H4 (cell line): ENCODE data around the gene GPR176. TPM values are rescaled to one million over a fixed set of nuclear protein-coding genes. Genes with fewer than 3 reads are reported as not detected.

Experiments used
- DNase-seq: peaks from one replicate; pipeline ENCODE4 v3.0.0-alpha.2; 2015; ENCODE audit warnings: low spot score
- total RNA-seq: library from RNA; depleted of rRNA; stranded (reverse); fragments of >200 nt; shearing (Covaris generic); gene quantifications from 2 replicates; pipeline ENCODE4 v1.2.3, GENCODE V29; 2014; rRNA removed

The GPR176 gene
- 20.4 and 21.5 TPM in 2 replicates for total RNA-seq

DNA sequence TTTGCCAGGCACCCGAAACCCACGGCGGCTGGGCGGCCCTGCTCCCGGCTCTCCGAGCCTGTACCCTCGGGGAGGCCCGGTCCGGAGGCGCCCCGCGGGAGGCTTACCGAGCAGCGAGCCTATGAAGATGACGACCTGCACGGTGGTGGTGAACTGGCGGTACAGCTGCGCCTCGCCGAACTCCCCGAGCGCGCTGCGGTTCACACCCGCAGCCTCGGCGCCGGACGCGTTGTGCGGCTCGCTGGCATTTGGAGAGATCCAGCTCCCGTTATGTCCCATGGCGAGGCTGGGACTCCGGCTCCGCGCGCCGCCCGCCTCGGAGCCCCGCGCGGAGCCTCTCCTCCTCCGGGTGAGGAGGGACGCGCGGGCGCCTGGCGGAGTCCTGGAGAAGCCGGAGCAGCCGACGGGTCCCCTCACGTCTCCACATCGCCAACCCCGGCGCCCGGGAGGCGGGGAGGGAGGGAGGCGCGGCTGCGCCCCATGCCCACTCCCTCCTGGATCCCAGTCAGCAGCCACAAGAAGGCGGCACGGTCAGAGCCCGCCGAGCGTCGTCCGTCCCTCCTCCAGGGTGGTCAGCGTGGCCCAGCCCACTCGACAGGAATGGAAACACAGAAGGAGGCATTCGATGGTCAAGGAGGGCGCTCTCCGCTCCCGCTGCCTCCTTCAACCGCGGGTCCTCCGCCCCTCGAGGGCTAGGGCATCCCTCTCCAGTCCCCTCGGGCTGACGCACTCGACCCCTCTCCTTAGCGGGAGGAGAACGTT is at the start of gene GPR176:
TSS of gene GPR176 (minus strand) at position 519 of the 762 bp plus-strand sequence. CDS start at position 279, 240 bp downstream.
- DNase-seq = peak; percentile 73

DNA sequence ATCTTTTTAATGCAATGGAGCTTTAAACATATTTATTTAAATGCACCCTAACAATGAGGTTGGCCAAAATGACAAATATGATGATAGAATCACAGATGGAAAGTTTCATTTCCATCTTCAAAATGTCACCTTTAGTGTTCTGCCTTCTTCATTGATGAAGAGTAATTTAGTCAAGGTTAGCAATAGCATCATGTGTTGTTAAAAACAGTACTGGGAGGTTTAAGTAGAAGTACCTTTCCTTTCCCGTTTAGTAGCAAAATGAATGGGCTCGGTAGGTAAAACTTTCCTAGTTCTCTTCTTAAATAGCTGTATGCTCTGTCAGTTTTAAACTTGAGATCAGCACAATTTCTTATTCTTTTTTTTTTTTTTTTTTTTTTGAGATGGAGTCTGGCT is 48.9 kb upstream of the GPR176 start:
- no peak for DNase-seq

DNA sequence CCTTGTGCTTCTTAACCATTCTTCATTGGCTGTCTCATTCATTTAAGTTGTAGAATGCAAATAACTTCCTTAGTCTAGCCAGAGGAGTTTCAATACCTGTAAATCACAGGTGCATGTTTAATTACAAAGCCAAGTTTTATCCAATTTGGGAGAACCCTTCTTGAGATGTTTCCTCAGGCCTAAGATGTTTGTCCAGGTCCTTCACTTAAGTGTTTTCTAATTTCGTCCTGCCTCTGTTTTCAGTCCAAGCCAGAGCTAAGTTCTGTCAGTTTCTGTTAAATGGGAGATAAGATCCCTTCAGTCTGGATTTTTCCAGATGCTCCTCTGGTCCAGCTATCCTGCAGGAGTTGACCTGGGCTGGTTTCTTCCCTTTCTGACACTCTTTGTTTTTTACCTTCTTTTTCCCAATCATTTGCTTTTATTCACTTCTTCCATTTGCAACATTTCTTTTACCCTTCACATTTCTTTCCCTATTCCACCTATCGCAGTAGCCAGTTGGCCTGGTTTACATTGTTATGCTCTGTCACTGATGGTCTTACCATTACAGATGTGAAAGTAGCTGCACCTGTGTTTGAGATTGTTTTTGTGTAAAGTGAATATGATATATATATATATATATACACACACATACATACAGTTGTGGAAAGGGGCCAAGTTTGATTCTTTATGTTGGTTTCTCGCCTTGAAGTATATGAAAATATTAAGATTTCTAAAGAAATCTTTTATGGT is 48.4 kb upstream of the GPR176 start:
- no peak for DNase-seq

- DNase-seq = no peak
Observed at GRCh38 chr15:39966521-39966920, 46.5 kb upstream of the GPR176 start.

- no peak for DNase-seq
Observed at GRCh38 chr15:39963786-39964185, 43.7 kb upstream of the GPR176 start.

- DNase-seq = no peak
Observed at GRCh38 chr15:39961051-39961450, 41.0 kb upstream of the GPR176 start.

- DNase-seq = no peak
Observed at GRCh38 chr15:39960411-39960810, 40.3 kb upstream of the GPR176 start.

GRCh38 chr15:39959411-39959810 is 39.3 kb upstream of the GPR176 start:
- no peak for DNase-seq

GRCh38 chr15:39957481-39957880 is 37.4 kb upstream of the GPR176 start:
- DNase-seq = no peak

- DNase-seq = no peak
Observed at GRCh38 chr15:39953521-39953920, 33.5 kb upstream of the GPR176 start.

DNA sequence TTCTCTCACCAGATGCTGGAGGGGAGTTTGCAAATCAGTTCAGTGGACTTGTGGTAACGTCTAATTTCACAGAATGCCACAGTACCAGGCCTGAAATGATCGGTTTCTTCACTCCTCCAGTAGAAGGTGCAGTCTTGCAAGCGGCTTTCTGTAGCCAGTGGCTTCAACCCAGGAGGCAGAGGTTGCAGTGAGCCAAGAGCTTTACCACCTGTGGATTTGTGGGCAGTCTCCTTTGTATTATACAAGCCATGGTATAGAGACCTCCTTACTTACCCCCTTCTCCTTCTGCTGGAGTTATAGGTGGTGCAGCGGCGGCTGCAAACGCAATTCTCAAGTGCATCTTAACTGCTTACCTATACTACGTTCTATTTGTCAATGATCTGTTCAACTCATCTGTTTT is 31.5 kb upstream of the GPR176 start:
- DNase-seq = no peak

- no peak for DNase-seq
Observed at GRCh38 chr15:39948817-39949216, 28.8 kb upstream of the GPR176 start.

- DNase-seq = no peak
Observed at GRCh38 chr15:39947401-39948197, 27.5 kb upstream of the GPR176 start.

- no peak for DNase-seq
Observed at GRCh38 chr15:39946862-39947261, 26.8 kb upstream of the GPR176 start.

GRCh38 chr15:39944726-39945125 is 24.7 kb upstream of the GPR176 start:
- no peak for DNase-seq

- DNase-seq = no peak
Observed at GRCh38 chr15:39942753-39943150, 22.7 kb upstream of the GPR176 start.

DNA sequence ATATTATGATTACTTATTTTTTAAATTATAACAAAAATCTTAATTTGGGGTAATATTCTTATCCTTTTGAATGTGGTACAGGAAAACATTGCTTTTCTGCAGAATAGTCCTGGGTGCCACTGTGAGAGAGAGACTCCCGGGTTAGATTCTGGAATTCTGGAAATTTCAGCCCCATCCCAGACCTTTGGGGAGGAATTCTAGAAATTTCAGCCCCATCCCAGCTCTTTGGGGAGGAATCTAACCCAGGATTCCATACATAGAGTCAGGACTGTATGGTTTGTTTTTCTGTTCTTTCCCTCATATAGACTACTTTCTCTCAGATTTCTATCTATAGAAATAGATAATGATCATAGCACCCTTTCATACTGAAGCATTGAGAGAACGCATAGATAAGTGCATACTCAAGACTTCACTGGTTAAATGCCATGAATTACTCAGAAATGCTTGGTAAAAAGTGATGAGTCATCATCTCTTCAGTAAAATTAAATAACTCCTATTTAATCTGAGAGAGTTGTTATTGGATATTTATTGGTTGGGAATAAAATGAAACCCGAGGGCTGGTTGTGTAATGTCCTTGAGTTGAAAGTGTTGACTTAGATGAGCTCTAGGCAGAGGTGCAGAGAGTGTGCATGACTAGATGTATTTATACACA is 22.2 kb upstream of the GPR176 start:
- DNase-seq = no peak

DNA sequence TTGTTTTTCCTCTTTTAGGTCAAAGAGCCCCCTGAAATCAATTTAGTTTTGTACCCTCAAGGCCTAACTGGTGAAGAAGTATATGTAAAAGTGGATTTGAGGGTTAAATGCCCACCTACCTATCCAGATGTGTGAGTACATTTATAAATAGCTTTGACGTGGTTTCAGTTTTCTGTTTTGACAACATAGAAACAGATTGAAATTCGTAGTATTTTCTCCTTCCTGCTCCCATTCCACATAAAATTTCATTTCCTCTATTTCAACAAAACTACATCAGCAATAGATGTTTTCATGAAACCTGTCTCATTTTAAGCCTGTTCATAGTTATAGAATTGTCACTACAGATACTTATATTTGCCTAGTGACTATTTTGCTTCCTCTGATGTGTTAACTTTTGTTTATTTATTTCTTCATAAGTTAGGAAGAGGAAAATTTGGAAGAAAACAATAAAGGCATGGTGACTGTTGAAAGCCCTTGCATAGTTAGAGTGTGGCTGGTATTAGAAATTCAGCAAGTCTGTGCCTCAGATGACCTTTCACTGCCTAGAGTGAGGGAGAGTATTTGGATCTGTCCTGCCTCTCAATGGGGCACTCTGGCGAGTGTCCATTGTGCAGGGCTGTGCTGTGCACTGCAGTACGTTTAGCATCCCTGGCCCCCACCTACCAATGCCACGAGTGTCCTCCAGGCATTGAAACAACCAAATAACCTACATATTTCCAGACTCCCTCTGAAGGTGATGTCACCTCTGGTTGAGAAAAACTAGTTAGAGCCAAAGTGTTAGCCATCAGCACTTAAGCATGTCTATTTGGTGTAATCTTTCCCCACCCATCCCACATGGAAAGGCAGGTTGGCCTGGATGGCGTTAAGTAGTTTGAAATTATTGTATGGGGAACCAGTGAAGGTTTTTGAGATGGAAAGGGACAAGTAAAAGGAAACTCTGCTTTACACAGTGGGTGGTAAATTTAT is 19.7 kb upstream of the GPR176 start:
- DNase-seq = no peak

- DNase-seq = no peak
Observed at GRCh38 chr15:39937696-39938095, 17.6 kb upstream of the GPR176 start.

DNA sequence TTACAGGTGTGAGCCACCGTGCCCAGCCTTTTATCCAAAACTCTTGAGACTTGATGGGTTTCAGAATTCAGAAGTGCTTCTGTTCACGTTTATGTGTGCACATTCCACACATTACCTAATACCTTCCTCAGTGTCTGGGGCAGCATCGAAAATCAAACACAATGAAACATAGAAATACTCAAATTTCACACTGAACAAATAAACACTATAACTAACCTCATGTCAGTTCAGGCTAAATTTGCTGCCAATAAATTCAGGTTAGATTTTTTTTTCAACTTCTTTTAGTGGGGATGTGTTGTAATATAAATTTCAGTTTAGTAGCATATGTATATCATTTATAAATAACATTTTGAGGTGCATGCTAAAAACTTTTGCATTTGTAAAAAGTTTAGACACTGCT is 16.6 kb upstream of the GPR176 start:
- no peak for DNase-seq

DNA sequence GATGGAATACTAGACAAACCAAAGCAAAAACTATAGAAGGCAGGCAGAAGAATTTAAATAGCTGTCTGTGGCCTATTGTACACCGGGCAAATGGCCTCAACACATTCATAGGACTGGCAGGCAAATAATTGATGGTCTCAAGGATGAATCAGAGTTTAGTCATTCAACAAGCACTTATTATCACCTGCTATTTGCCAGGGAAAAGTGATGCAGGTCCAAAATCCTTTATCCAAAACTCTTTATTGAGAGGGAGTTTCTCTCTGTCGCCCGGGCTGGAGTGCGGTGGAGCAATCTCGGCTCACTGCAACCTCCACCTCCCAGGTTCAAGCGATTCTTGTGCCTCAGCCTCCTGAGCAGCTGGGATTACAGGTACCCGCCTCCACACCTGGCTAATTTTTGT is 16.1 kb upstream of the GPR176 start:
- DNase-seq = no peak
